Measurements from ENCODE around the gene GSK3A. TPM values are rescaled to one million over a fixed set of nuclear protein-coding genes. Genes with fewer than 3 reads are reported as not detected.

The GSK3A gene
- total and polyA plus RNA-seq, 9 of the 15 experiments (the other 6 are each of a cell fraction or from before 2014, with no cell fraction given) = 0.62 to 90.7 (median 33.3) TPM

DNA sequence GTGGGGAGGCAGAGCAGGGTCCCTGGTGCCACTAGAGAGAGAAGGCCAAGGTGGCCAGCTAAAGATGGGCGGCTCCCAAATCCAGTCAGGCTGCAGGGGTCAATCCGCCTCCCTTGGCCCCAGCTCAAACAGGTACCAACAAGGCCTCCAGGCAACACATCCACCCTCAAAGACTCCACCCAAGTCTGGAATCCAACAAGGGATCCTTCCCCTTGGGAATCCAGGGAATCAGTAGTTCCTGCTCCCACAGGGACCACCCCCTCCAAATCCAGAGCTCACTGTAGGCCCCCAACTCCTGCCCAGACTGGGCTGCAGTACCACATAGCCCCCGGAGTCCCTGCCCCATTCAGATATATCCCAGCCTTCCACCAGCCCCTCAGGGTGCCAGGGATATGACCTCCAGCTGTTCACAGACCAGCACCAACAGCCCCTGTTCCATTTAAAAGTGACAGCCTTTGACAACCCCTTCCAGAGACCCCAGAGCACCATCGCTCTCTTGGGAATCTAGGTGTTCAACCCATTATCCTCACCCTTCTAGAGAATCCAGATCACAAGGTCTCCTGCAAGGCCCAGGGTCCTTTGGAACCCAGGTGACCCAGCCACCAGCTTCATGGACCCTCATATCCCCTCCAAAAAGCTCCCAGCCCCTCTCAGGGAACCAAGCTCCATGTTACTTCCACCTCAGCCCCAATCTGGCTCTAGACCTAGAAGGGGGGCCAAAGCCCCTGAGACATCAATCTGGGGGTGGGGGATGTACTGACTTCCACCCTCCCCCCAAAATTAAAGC lies 9.4 kb upstream of the GSK3A start:
- Histone ChIP-seq H2AFZ (ENCODE audit: low read depth, low read length) (no peak overlapping the region), H3K27me3 (ENCODE audit: control insufficient read depth in 2 of 2, insufficient read depth in 2 of 2, low read length in 2 of 2) (no peaks in the 10 kb centered on the region), H3K4me2 (ENCODE audit: insufficient read depth, low read length) (peak overlapping the region; percentile 95), H3K79me2 (ENCODE audit: control insufficient read depth, insufficient read depth, low read length) (peaks cover 52% of the 10 kb centered on the region), H3K4me1 (replicated peaks in 1 of 2; ENCODE audit: control insufficient read depth in 2 of 2, insufficient read depth in 2 of 2, low read length in 2 of 2) (peaks cover 22 to 69% of the 10 kb centered on the region in 2 experiments), H3K9ac (ENCODE audit: insufficient read depth in 1 of 2, low read depth in 2 of 2, low read length in 2 of 2) (peak overlapping the region; percentile 83 to 93; a peak in 3 of 4 replicates), H3K36me3 (ENCODE audit: control insufficient read depth, insufficient read depth, low read length) (peaks cover 46% of the 10 kb centered on the region; the same call in 2 of the 3 replicates), H4K20me1 (replicated peaks; ENCODE audit: control insufficient read depth, insufficient read depth, low read length) (peaks cover 10% of the 10 kb centered on the region; the same call in 1 of the 2 replicates), H3K27ac (ENCODE audit: extremely low read depth, low read depth, low read length) (peak overlapping the region; percentile 89), H3K9me3 (replicated peaks; ENCODE audit: control insufficient read depth, insufficient read depth, low read depth, low read length) (no peaks in the 10 kb centered on the region), H3K9me1 (ENCODE audit: control insufficient read depth, insufficient read depth, low read length) (peaks cover 7% of the 10 kb centered on the region), H3K4me3 (peak overlapping the region; percentile 98; the same call in 1 of the 2 replicates)
- no TSS peak for BruUV-seq (replicated peaks)
- DNase-seq (ENCODE audit: extremely low read depth in 1 of 4, low spot score in 3 of 4) = no peak
- 84% methylated on average over 4 of the region's 4 CpGs for WGBS (ENCODE audit: insufficient coverage, low coverage, missing lambda C conversion rate)
- no peak for FAIRE-seq
- intact Hi-C loops (cut with micrococcal nuclease) = no loop called here
- ChIA-PET POLR2A (interaction anchor here (0.7 to 2.3 kb wide), 4 partner anchors 9 to 27 kb away, joined by 3 to 9 read pairs (median 4); partner anchors contain the start of gene GSK3A), CTCF (ENCODE audit: low intra/inter-chr PET ratio) (no interaction called here)
- peak; percentile 71 for TF ChIP-seq ZNF263 (CRISPR knock-in tag; IDR thresholded peaks at IDR 0.05; ENCODE audit: borderline replicate concordance)
- TF ChIP-seq ZNF644 (tag; IDR thresholded peaks at IDR 0.05; ENCODE audit: low read depth) = no peak
- TF ChIP-seq ZBTB7A (IDR thresholded peaks at IDR 0.05; ENCODE audit: borderline replicate concordance, control insufficient read depth, low read depth, low read length) = peak; percentile 21
- no peak for ATAC-seq
- in situ Hi-C loops (cut with MboI) = no loop called here
